Measurements from ENCODE around the gene ARID1B. TPM values are rescaled to one million over a fixed set of nuclear protein-coding genes. Genes with fewer than 3 reads are reported as not detected.

ARID1B gene
- total and polyA plus RNA-seq, 10 donors, result 17.7 to 223 (median 141) TPM

DNA sequence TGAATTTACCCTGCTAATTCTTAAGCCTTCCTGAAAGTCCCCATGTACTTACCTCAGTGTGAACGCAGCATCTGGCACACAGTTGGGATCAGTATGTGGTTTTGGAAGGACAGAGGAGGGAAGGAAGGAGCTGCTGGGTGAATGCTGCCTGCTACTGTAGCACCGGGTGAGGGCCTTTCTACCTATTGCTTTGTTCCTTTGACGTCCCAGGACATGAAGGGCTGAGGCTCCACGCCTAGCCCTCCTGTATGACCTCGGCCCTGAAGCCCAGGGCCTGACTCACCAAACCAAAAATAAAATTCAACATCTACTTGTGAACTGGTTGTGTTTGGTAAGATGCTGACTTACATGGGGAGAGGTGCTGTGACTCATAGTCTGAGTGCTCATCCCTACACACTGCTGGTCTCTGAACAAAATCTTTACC is 51.1 kb downstream of the ARID1B start:
- Histone ChIP-seq H3K4me1 (peaks cover 22 to 97% (median 58%) of the 10 kb centered on the region in 6 donors), H3K36me3 (peaks cover 0 to 26% (median 13%) of the 10 kb centered on the region in 6 donors), H3K4me3 (no peak overlapping the region), H3K27ac (peak overlapping the region in 1 of 8 donors; percentile 13), H3K27me3 (replicated peaks in 1 of 7) (no peaks in the 10 kb centered on the region), H3K9me3 (no peaks in the 10 kb centered on the region)
- TF ChIP-seq POLR2A (IDR thresholded peaks at IDR 0.05), result no peak
- TF ChIP-seq, protein P1, sequence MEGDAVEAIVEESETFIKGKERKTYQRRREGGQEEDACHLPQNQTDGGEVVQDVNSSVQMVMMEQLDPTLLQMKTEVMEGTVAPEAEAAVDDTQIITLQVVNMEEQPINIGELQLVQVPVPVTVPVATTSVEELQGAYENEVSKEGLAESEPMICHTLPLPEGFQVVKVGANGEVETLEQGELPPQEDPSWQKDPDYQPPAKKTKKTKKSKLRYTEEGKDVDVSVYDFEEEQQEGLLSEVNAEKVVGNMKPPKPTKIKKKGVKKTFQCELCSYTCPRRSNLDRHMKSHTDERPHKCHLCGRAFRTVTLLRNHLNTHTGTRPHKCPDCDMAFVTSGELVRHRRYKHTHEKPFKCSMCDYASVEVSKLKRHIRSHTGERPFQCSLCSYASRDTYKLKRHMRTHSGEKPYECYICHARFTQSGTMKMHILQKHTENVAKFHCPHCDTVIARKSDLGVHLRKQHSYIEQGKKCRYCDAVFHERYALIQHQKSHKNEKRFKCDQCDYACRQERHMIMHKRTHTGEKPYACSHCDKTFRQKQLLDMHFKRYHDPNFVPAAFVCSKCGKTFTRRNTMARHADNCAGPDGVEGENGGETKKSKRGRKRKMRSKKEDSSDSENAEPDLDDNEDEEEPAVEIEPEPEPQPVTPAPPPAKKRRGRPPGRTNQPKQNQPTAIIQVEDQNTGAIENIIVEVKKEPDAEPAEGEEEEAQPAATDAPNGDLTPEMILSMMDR (IDR thresholded peaks at IDR 0.05 in 8 of 11, conservative IDR thresholded peaks at IDR 0.05 in 3 of 11), result no peak
- no peak for TF ChIP-seq POLR2AphosphoS5 (IDR thresholded peaks at IDR 0.05)
- 72 to 83% (median 78%) methylated on average over 5 of the region's 5 CpGs for WGBS, 5 donors
- intact Hi-C loops (cut with DNase I; ENCODE audit: low total_unique reads), result no loop called here
- no peak for DNase-seq

DNA sequence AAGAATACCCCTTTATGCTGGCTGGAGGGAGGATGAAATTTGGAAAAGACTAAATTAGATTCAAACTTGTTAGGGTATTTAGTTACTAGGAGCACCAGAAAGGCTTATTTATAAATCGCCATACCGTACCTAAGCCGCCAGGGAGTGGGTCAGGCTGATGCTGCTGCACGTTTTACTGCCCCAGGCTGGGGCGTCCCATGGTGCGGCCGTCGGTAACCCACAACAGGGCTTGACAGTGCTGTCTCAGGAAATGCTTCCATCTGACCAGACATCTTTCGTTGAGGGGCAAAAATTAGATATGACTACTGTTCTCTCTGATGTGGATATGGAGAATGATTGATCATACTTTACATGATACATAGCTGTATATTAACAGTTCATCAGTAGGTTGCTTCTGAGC is 52.9 kb downstream of the ARID1B start:
- 95 to 97% (median 96%) methylated on average over 9 of the region's 9 CpGs for WGBS, 5 donors
- intact Hi-C loops (cut with DNase I; ENCODE audit: low total_unique reads), result no loop called here

DNA sequence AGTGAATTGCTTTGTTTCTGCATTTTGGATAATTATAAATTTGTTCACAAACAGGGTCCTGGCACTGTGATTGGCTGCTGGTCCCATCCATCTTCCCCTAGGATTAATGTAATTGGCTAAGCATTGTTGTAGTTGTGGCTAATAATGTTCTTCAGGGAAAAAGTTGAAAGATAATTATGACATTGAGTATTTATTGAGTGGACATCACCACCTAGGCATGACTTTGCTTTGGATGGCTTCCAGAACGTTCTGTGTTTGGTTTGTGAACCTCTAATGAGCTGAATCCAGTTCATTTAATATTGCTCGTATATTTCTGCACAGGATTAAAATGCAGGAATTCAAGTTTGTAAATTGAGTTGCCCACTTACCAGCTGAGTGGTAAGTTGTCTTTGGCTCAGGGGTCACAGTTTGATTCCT is 55.1 kb downstream of the ARID1B start:
- Histone ChIP-seq H3K9me3 (no peaks in the 10 kb centered on the region), H3K36me3 (peaks cover 0 to 43% (median 15%) of the 10 kb centered on the region in 6 donors), H3K27me3 (replicated peaks in 1 of 7) (no peaks in the 10 kb centered on the region), H3K27ac (no peak overlapping the region), H3K4me3 (no peak overlapping the region), H3K4me1 (peaks cover 10 to 74% (median 23%) of the 10 kb centered on the region in 6 donors)
- intact Hi-C loops (cut with DNase I; ENCODE audit: low total_unique reads), result no loop called here
- TF ChIP-seq, protein P1 (IDR thresholded peaks at IDR 0.05 in 8 of 11, conservative IDR thresholded peaks at IDR 0.05 in 3 of 11), result no peak
- no peak for TF ChIP-seq POLR2A (IDR thresholded peaks at IDR 0.05)
- no peak for TF ChIP-seq POLR2AphosphoS5 (IDR thresholded peaks at IDR 0.05)
- WGBS, 5 donors, result 59 to 88% (median 70%) methylated on average over 2 of the region's 2 CpGs
- no peak for DNase-seq

More for the DNA sequence above, 52.9 kb downstream of the ARID1B start:
- no peaks in the 10 kb centered on the region for H3K27me3 ChIP-seq (replicated peaks in 1 of 7)
- TF ChIP-seq POLR2AphosphoS5 (IDR thresholded peaks at IDR 0.05) (no peak), POLR2A (IDR thresholded peaks at IDR 0.05) (no peak)
- TF ChIP-seq, protein P1 (IDR thresholded peaks at IDR 0.05 in 8 of 11, conservative IDR thresholded peaks at IDR 0.05 in 3 of 11), result no peak
- no peaks in the 10 kb centered on the region for H3K9me3 ChIP-seq
- no peak overlapping the region for H3K27ac ChIP-seq
- DNase-seq, result no peak
- peaks cover 0 to 31% (median 13%) of the 10 kb centered on the region in 6 donors for H3K36me3 ChIP-seq
- H3K4me1 ChIP-seq, result peaks cover 14 to 87% (median 43%) of the 10 kb centered on the region in 6 donors
- no peak overlapping the region for H3K4me3 ChIP-seq

DNA sequence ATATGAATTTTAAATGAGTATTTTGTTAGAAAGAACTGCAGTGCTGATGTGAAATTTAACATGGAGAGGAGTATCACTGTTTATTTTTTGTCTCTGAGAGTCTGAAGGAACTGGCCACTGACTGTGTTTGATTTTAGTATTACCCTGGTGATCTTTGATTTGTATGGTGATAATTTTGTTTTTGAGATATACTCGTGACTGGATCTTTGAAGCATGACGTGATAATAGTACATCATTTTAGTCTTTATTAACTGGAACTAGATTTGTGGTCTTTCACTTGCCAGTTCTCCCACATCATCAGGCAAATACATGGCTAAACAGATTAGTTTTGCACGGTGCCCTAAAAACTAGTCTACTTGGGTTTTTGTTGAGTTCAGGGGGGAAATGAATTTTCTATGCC is 55.5 kb downstream of the ARID1B start:
- DNase-seq, result no peak
- intact Hi-C loops (cut with DNase I; ENCODE audit: low total_unique reads), result no loop called here
- H3K27ac ChIP-seq, result no peak overlapping the region

More for the DNA sequence above, 55.5 kb downstream of the ARID1B start:
- TF ChIP-seq POLR2A (IDR thresholded peaks at IDR 0.05), result no peak
- H3K4me3 ChIP-seq, result no peak overlapping the region
- no peaks in the 10 kb centered on the region for H3K9me3 ChIP-seq
- WGBS, 5 donors, result 72 to 88% (median 85%) methylated on average over 3 of the region's 3 CpGs
- H3K27me3 ChIP-seq (replicated peaks in 1 of 7), result no peaks in the 10 kb centered on the region
- H3K4me1 ChIP-seq, result peaks cover 6 to 74% (median 21%) of the 10 kb centered on the region in 6 donors
- H3K36me3 ChIP-seq, result peaks cover 0 to 43% (median 15%) of the 10 kb centered on the region in 6 donors
